GM23338 (cell line): ENCODE data around the gene VPS41. TPM values are rescaled to one million over a fixed set of nuclear protein-coding genes. Genes with fewer than 3 reads are reported as not detected.

Source experiments
- ATAC-seq: fragments of 200-7000 bp; cut with Tn5 transposase; 3 replicates; pipeline ENCODE4 v1.9.1; 2020
- DNase-seq: peaks from one replicate; pipeline ENCODE4 v3.0.0-alpha.2; 2015; ENCODE audit warnings: low spot score
- H2AFZ ChIP-seq: fragments of 200-600 bp; sonication (generic); 2 replicates; pipeline ENCODE4 v1.8.0; 2016; ENCODE audit warnings: antibody characterized with exemption, mild to moderate bottlenecking, moderate library complexity
- H3F3A ChIP-seq: fragments of 200-600 bp; sonication (generic); replicated peaks from 2 replicates; pipeline ENCODE4 v1.8.0; 2017; ENCODE audit warnings: antibody characterized with exemption, mixed run types, low read depth
- H3K27ac ChIP-seq: fragments of 200-600 bp; sonication (generic); 2 replicates; pipeline ENCODE4 v1.6.1; 2016; ENCODE audit warnings: low read depth
- H3K27me3 ChIP-seq: fragments of 200-600 bp; sonication (generic); 2 replicates; pipeline ENCODE4 v1.8.0; 2016; ENCODE audit warnings: mild to moderate bottlenecking, mixed run types, moderate library complexity; ENCODE audit not compliant: insufficient read depth
- H3K36me3 ChIP-seq: fragments of 200-600 bp; sonication (generic); 2 replicates; pipeline ENCODE4 v1.8.0; 2016; ENCODE audit warnings: mild to moderate bottlenecking; ENCODE audit not compliant: insufficient read depth
- H3K4me1 ChIP-seq: fragments of 200-600 bp; sonication (generic); 2 replicates; pipeline ENCODE4 v1.8.0; 2016; ENCODE audit warnings: mild to moderate bottlenecking, moderate library complexity; ENCODE audit not compliant: insufficient read depth
- H3K4me2 ChIP-seq: fragments of 200-600 bp; sonication (generic); 2 replicates; pipeline ENCODE4 v1.7.1; 2017; ENCODE audit warnings: mixed run types
- H3K4me3 ChIP-seq: fragments of 200-600 bp; sonication (generic); 2 replicates; pipeline ENCODE4 v1.6.1; 2016; ENCODE audit warnings: mixed run types
- H3K79me2 ChIP-seq: fragments of 200-600 bp; sonication (generic); replicated peaks from 2 replicates; pipeline ENCODE4 v1.8.0; 2017; ENCODE audit warnings: mild to moderate bottlenecking; ENCODE audit not compliant: insufficient read depth
- H3K9me2 ChIP-seq: fragments of 200-600 bp; sonication (generic); 2 replicates; pipeline ENCODE4 v1.8.0; 2017; ENCODE audit not compliant: insufficient read depth
- H4K20me1 ChIP-seq: fragments of 200-600 bp; sonication (generic); replicated peaks from 2 replicates; pipeline ENCODE4 v1.8.0; 2017; ENCODE audit warnings: mild to moderate bottlenecking; ENCODE audit not compliant: insufficient read depth
- H3K27ac Mint-ChIP-seq: 2 replicates; pipeline ENCODE4 v1.8.0; 2020; ENCODE audit warnings: inconsistent platforms, mild to moderate bottlenecking, moderate library complexity, mixed read lengths
- H3K27me3 Mint-ChIP-seq: 3 replicates; pipeline ENCODE4 v1.8.0; 2022; ENCODE audit warnings: low read depth, mild to moderate bottlenecking, moderate library complexity, mixed read lengths, inconsistent platforms; ENCODE audit not compliant: insufficient read depth, poor library complexity
- H3K36me3 Mint-ChIP-seq: 3 replicates; pipeline ENCODE4 v1.8.0; 2021; ENCODE audit warnings: low read depth, mild to moderate bottlenecking, inconsistent platforms, moderate library complexity, mixed read lengths
- H3K4me1 Mint-ChIP-seq: 3 replicates; pipeline ENCODE4 v1.8.0; 2020; ENCODE audit warnings: mild to moderate bottlenecking, inconsistent platforms, mixed read lengths
- H3K4me3 Mint-ChIP-seq: 3 replicates; pipeline ENCODE4 v1.8.0; 2021; ENCODE audit warnings: moderate library complexity, mild to moderate bottlenecking, inconsistent platforms, mixed read lengths
- H3K9me3 Mint-ChIP-seq: 3 replicates; pipeline ENCODE4 v1.8.0; 2020; ENCODE audit warnings: moderate library complexity, mild to moderate bottlenecking, inconsistent platforms, mixed read lengths
- CREB1 ChIP-seq: fragments of 250-450 bp; sonication (Bioruptor Pico); IDR thresholded peaks from 2 replicates; pipeline ENCODE4 v1.5.0; 2020; ENCODE audit warnings: low read depth, mild to moderate bottlenecking, moderate library complexity
- CTCF ChIP-seq, 2 experiments: fragments of 200-600 bp in 1 of 2; sonication (generic) in 1 of 2; conservative IDR thresholded peaks; 2 replicates each; pipeline versions ENCODE4 v1.5.1 to v1.6.1; 2016 to 2017; ENCODE audit warnings: antibody characterized with exemption in 2 of 2, low read depth in 2 of 2, mild to moderate bottlenecking in 2 of 2, moderate library complexity in 1 of 2
- ETS1 ChIP-seq: IDR thresholded peaks from 2 replicates; pipeline ENCODE4 v1.6.1; 2016; ENCODE audit warnings: antibody characterized with exemption
- EZH2 ChIP-seq: fragments of 200-600 bp; sonication (generic); IDR thresholded peaks from one replicate; pipeline ENCODE4 v1.8.0; 2017; ENCODE audit warnings: antibody characterized with exemption, mild to moderate bottlenecking, low read depth; ENCODE audit not compliant: unreplicated experiment
- EZH2phosphoT487 ChIP-seq: fragments of 200-600 bp; sonication (generic); IDR thresholded peaks from one replicate; pipeline ENCODE4 v1.8.1; 2018; ENCODE audit warnings: antibody characterized with exemption; ENCODE audit not compliant: unreplicated experiment
- JUNB ChIP-seq: IDR thresholded peaks from one replicate; pipeline ENCODE4 v1.6.1; 2016; ENCODE audit warnings: antibody characterized with exemption; ENCODE audit not compliant: unreplicated experiment
- NANOG ChIP-seq: IDR thresholded peaks from 2 replicates; pipeline ENCODE4 v1.6.1; 2016; ENCODE audit warnings: antibody characterized with exemption, borderline replicate concordance
- POLR2AphosphoS5 ChIP-seq: IDR thresholded peaks from 2 replicates; pipeline ENCODE4 v1.6.1; 2016; ENCODE audit warnings: antibody characterized with exemption, low read depth
- REST ChIP-seq: IDR thresholded peaks from one replicate; pipeline ENCODE4 v1.6.1; 2018; ENCODE audit warnings: antibody characterized with exemption; ENCODE audit not compliant: unreplicated experiment
- STAT1 ChIP-seq: IDR thresholded peaks from one replicate; pipeline ENCODE4 v1.6.1; 2016; ENCODE audit warnings: antibody characterized with exemption; ENCODE audit not compliant: unreplicated experiment
- ZNF114 ChIP-seq: fragments of 250-450 bp; sonication (Bioruptor Pico); IDR thresholded peaks from 2 replicates; pipeline ENCODE4 v1.5.0; 2020; ENCODE audit warnings: mild to moderate bottlenecking, moderate library complexity
- ZNF331 ChIP-seq: fragments of 250-450 bp; sonication (Bioruptor Pico); IDR thresholded peaks from 2 replicates; pipeline ENCODE4 v1.5.0; 2020; ENCODE audit warnings: low read depth, mild to moderate bottlenecking, moderate library complexity
- ZNF462 ChIP-seq: fragments of 250-450 bp; sonication (Bioruptor Pico); IDR thresholded peaks from 2 replicates; pipeline ENCODE4 v1.5.0; 2020; ENCODE audit warnings: mild to moderate bottlenecking, moderate library complexity
- polyA plus RNA-seq: library from polyadenylated mRNA; unstranded; fragments of >200 nt; fragmentation: Nextera tagmentation; extraction: Ambion mirVana; gene quantifications from 2 replicates; pipeline ENCODE4 v1.2.1, GENCODE V29; 2016
- total RNA-seq: library from RNA; depleted of rRNA; stranded (reverse); fragments of >200 nt; shearing (Covaris generic); gene quantifications from 2 replicates; pipeline ENCODE4 v1.2.3, GENCODE V29; 2014

Gene VPS41
- total and polyA plus RNA-seq, 2 experiments from 2014 or later, result 20.2 to 41.2 TPM

- H2AFZ ChIP-seq, result peak overlapping the region; percentile 16; the same call in 1 of the 2 replicates
- DNase-seq, result no peak
- no peaks in the 10 kb centered on the region for H3K27me3 ChIP-seq
- H3K4me3 ChIP-seq, result no peak overlapping the region
- H3K79me2 ChIP-seq, result no peaks in the 10 kb centered on the region
- no peaks in the 10 kb centered on the region for H3K9me2 ChIP-seq
- Mint-ChIP-seq H3K27me3 (peaks cover 2% of the 10 kb centered on the region), H3K27ac (no peak overlapping the region), H3K4me1 (0 out of 3 replicates have a peak, but pooled peaks cover 2% of the 10 kb centered on the region), H3K4me3 (no peak overlapping the region), H3K36me3 (no peaks in the 10 kb centered on the region), H3K9me3 (no peaks in the 10 kb centered on the region)
- no peaks in the 10 kb centered on the region for H3K36me3 ChIP-seq
- no peak overlapping the region for H3K4me2 ChIP-seq
- no peaks in the 10 kb centered on the region for H3F3A ChIP-seq
- ATAC-seq, result no peak
- no peak overlapping the region for H3K27ac ChIP-seq
- no peaks in the 10 kb centered on the region for H4K20me1 ChIP-seq
- H3K4me1 ChIP-seq, result no peaks in the 10 kb centered on the region
- TF ChIP-seq JUNB (no peak), NANOG (no peak), ZNF462 (CRISPR knock-in tag) (no peak), EZH2 (no peak), STAT1 (no peak), POLR2AphosphoS5 (no peak), ZNF331 (CRISPR knock-in tag) (no peak), CTCF (conservative IDR thresholded peaks at IDR 0.05; ENCODE audit: low read depth in 2 of 2) (no peak), CREB1 (CRISPR knock-in tag) (no peak), ETS1 (no peak), ZNF114 (no peak), REST (no peak), EZH2phosphoT487 (no peak)
Measured at GRCh38 chr7:38951213-38951612, 42.2 kb upstream of the VPS41 start.
